KMS-11 (cell line): Measurements from ENCODE around the gene RALGPS1.

ENCODE experiments used
- H2AFZ ChIP-seq: fragments of 200-600 bp; sonication (generic); 2 replicates; pipeline ENCODE4 v1.6.1; 2016; ENCODE audit warnings: antibody characterized with exemption, mixed run types, low read depth
- H3K27ac ChIP-seq: fragments of 200-600 bp; sonication (generic); 2 replicates; pipeline ENCODE4 v1.6.1; 2016; ENCODE audit warnings: mild to moderate bottlenecking, mixed run types
- H3K27me3 ChIP-seq: fragments of 200-600 bp; sonication (generic); 2 replicates; pipeline ENCODE4 v1.6.1; 2017; ENCODE audit warnings: mild to moderate bottlenecking, low read depth, mixed run types, moderate library complexity; ENCODE audit not compliant: insufficient read depth
- H3K36me3 ChIP-seq: fragments of 200-600 bp; sonication (generic); 2 replicates; pipeline ENCODE4 v1.6.1; 2017; ENCODE audit warnings: mild to moderate bottlenecking, mixed run types; ENCODE audit not compliant: insufficient read depth
- H3K4me1 ChIP-seq: fragments of 200-600 bp; sonication (generic); 2 replicates; pipeline ENCODE4 v1.6.1; 2016; ENCODE audit warnings: mild to moderate bottlenecking, low read depth, mixed run types; ENCODE audit not compliant: poor library complexity, severe bottlenecking
- H3K4me2 ChIP-seq: fragments of 200-600 bp; sonication (generic); 2 replicates; pipeline ENCODE4 v1.7.0; 2016; ENCODE audit warnings: mild to moderate bottlenecking, mixed run types
- H3K4me3 ChIP-seq: fragments of 200-600 bp; sonication (generic); IDR thresholded peaks from 2 replicates; pipeline ENCODE4 v1.6.1; 2017; ENCODE audit warnings: low read depth, low read length, mixed read lengths; ENCODE audit not compliant: insufficient read depth
- H3K79me2 ChIP-seq: fragments of 200-600 bp; sonication (generic); 2 replicates; pipeline ENCODE4 v1.6.1; 2016; ENCODE audit warnings: low read depth, mixed run types; ENCODE audit not compliant: insufficient read depth
- H3K9ac ChIP-seq: fragments of 200-600 bp; sonication (generic); 2 replicates; pipeline ENCODE4 v1.6.1; 2016; ENCODE audit warnings: mild to moderate bottlenecking, mixed run types
- H4K20me1 ChIP-seq: fragments of 200-600 bp; sonication (generic); 2 replicates; pipeline ENCODE4 v1.6.1; 2016; ENCODE audit warnings: mild to moderate bottlenecking, mixed run types; ENCODE audit not compliant: insufficient read depth
- CTCF ChIP-seq: fragments of 200-600 bp; sonication (generic); conservative IDR thresholded peaks from 2 replicates; pipeline ENCODE4 v1.6.1; 2017; ENCODE audit warnings: low read depth, mild to moderate bottlenecking, antibody characterized with exemption, low read length, moderate library complexity, mixed read lengths

RALGPS1 gene

DNA sequence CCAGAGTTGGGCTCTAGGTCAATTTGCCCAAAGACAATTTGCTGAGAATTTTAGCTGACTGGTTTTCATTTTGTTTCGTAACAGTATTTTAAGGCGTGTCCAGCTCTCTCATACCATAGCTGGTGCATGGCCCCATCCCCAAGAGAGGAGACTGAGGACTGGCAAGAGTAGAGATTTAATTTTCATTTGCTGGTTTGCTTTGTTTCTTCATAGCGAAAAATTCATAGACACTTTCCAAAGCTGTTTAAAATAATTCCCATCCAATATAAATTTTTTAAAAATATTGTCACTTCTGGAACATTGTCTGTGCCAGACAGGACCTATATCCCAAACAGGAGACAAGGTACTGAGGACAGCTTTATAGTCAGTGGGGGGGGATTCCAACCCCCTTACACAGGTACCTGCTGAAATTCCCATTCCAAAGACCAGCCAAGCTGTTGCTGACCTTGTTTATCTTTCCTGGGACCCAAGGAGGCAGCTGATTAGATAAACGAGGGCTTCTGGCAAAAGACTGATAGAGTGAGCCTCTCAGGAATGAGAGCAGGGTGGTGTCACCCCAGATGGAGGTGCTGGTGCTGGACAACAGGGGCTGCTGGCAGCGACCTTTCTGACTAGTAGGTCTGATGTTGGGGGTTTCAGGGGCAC lies 214.6 kb downstream of the RALGPS1 start:
- Histone ChIP-seq H3K27ac (no peak overlapping the region), H3K79me2 (no peaks in the 10 kb centered on the region), H3K4me3 (no peak overlapping the region), H3K9ac (no peak overlapping the region), H3K4me2 (no peak overlapping the region), H3K27me3 (no peaks in the 10 kb centered on the region), H2AFZ (no peak overlapping the region), H4K20me1 (no peaks in the 10 kb centered on the region), H3K4me1 (peaks cover 28% of the 10 kb centered on the region), H3K36me3 (no peaks in the 10 kb centered on the region)
- TF ChIP-seq CTCF, result no peak

DNA sequence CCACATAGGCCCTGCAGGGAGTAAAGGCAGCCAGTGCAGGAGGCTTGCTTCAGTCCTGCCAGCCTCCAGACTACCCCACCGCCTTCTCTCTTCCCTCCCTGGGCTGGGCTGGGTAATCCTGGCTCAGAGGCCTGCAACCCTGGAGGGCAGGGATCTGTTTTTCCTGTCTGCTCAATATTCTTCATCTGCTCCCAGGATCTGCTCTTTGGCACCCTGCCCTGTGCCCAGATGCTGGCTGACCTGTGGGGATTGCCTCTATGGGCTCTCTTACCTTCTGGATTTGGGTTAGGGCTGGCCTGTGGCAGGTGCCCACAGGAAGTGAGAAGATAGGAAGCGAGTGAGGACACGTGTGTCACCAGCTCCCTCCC lies 215.1 kb downstream of the RALGPS1 start:
- Histone ChIP-seq H3K4me2 (no peak overlapping the region), H3K27ac (no peak overlapping the region), H3K79me2 (no peaks in the 10 kb centered on the region), H3K9ac (no peak overlapping the region), H3K36me3 (no peaks in the 10 kb centered on the region), H2AFZ (no peak overlapping the region), H3K27me3 (no peaks in the 10 kb centered on the region), H4K20me1 (no peaks in the 10 kb centered on the region), H3K4me3 (no peak overlapping the region), H3K4me1 (peaks cover 33% of the 10 kb centered on the region)
- no peak for TF ChIP-seq CTCF

DNA sequence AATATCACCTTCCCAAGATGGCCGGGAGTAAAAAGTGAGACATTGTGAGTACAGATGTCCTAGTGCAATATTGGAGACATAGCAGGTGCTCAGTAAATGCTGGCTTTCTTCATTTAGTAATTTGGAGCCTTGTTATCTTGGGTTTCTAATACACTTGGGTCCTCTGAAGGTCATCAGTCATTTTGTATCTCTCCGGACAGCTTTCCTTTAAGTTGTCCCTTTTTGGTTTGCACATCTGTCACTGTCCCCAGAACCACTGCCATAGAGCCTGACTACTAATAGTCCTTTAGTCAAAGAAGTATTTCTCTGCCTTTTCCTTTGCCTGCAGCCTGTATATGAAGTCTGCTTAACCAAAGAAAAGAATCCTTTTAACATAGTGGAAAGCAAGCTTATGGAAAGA lies 215.7 kb downstream of the RALGPS1 start:
- H3K36me3 ChIP-seq, result no peaks in the 10 kb centered on the region
- no peak overlapping the region for H3K4me3 ChIP-seq
- H3K27me3 ChIP-seq, result no peaks in the 10 kb centered on the region
- H3K9ac ChIP-seq, result no peak overlapping the region
- no peaks in the 10 kb centered on the region for H3K79me2 ChIP-seq
- no peak overlapping the region for H3K27ac ChIP-seq
- H2AFZ ChIP-seq, result no peak overlapping the region
- no peak for TF ChIP-seq CTCF
- H4K20me1 ChIP-seq, result no peaks in the 10 kb centered on the region
- peaks cover 38% of the 10 kb centered on the region for H3K4me1 ChIP-seq
- H3K4me2 ChIP-seq, result no peak overlapping the region

DNA sequence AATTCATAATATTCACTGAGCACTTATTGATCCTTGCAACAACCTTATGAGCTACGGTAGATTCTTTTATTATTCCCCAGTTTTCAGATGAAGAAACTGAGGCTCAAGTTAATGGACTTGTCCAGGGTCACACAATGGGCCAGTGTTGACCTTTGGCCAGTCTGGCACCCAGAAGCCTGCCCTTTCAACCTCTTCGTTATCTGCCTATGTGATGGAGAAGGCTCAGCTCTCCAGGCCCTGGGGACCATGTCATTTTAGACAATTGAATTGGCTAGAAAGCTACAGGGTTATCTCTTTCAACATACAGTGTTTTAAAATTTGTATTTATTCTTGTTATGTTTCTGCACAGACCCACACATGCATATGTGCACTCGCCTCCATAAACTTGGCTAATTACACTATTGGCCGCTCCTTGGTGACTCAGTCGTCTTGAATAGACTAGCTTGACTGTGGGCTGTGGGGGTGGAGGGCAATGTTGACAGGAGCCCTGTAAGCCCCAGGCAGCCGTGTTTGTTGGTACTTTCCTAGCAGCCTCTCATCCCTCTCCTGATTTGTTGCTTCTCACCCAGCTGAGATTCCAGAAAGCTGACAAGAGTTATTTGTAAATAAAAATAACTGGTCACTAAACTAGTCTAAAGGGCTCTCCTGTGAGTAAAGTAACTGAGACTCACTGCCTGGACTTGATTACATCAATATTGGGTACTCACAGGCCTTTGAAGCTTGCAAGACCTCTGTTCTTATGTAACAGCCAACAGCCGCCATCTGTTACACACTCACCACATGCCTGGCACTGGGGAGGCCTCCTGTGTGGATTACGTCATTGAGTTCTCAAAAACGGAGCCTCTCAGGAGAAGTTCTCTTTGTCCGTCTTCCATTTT lies 216.3 kb downstream of the RALGPS1 start:
- Histone ChIP-seq H2AFZ (no peak overlapping the region), H3K79me2 (no peaks in the 10 kb centered on the region), H3K4me2 (no peak overlapping the region), H3K9ac (no peak overlapping the region), H3K36me3 (no peaks in the 10 kb centered on the region), H3K4me1 (peaks cover 38% of the 10 kb centered on the region), H3K4me3 (no peak overlapping the region), H3K27me3 (no peaks in the 10 kb centered on the region), H3K27ac (no peak overlapping the region), H4K20me1 (no peaks in the 10 kb centered on the region)
- TF ChIP-seq CTCF, result no peak
